HG02938 (cell line): ENCODE data around the gene STAG1.
"Not testable (repeated sequence)": the region's sequence is repeated elsewhere in the genome, so short reads cannot be mapped to it uniquely, and the experiment has no call there.

Source experiments
- ATAC-seq: cut with Tn5 transposase; IDR thresholded peaks from one replicate; pipeline ENCODE4 v1.9.1; 2021; ENCODE audit warnings: mild to moderate bottlenecking, moderate library complexity; ENCODE audit not compliant: unreplicated experiment

Gene STAG1

GRCh38 chr3:136434429-136434828 is 317.7 kb downstream of the STAG1 start:
- no peak for ATAC-seq

- ATAC-seq: no peak
Measured at GRCh38 chr3:136432685-136433084, 319.5 kb downstream of the STAG1 start.

- ATAC-seq: no peak
Measured at GRCh38 chr3:136428167-136428566, 324.0 kb downstream of the STAG1 start.

- no peak for ATAC-seq
Measured at GRCh38 chr3:136427236-136427635, 324.9 kb downstream of the STAG1 start.

GRCh38 chr3:136414476-136414875 is 337.7 kb downstream of the STAG1 start:
- ATAC-seq: no peak

- ATAC-seq: no peak
Measured at GRCh38 chr3:136412307-136412706, 339.9 kb downstream of the STAG1 start.

GRCh38 chr3:136409549-136409948 is 342.6 kb downstream of the STAG1 start:
- no peak for ATAC-seq

GRCh38 chr3:136404056-136404455 is 348.1 kb downstream of the STAG1 start:
- ATAC-seq: no peak

GRCh38 chr3:136396916-136397315 is 355.3 kb downstream of the STAG1 start:
- no peak for ATAC-seq

GRCh38 chr3:136390574-136390973 is 361.6 kb downstream of the STAG1 start:
- no peak for ATAC-seq

- no peak for ATAC-seq
Measured at GRCh38 chr3:136387031-136387430, 365.1 kb downstream of the STAG1 start.

GRCh38 chr3:136385457-136385856 is 366.7 kb downstream of the STAG1 start:
- peak; percentile 98 for ATAC-seq

GRCh38 chr3:136381051-136381450 is 371.1 kb downstream of the STAG1 start:
- ATAC-seq: no peak

GRCh38 chr3:136380530-136380929 is 371.6 kb downstream of the STAG1 start:
- no peak for ATAC-seq

- ATAC-seq: no peak
Measured at GRCh38 chr3:136378011-136378410, 374.2 kb downstream of the STAG1 start.

- ATAC-seq: no peak
Measured at GRCh38 chr3:136377508-136377907, 374.7 kb downstream of the STAG1 start.

- not testable (repeated sequence) for ATAC-seq
Measured at GRCh38 chr3:136375800-136376199, 376.4 kb downstream of the STAG1 start.

- no peak for ATAC-seq
Measured at GRCh38 chr3:136366289-136366688, 385.9 kb downstream of the STAG1 start.

GRCh38 chr3:136353461-136353860 is 398.7 kb downstream of the STAG1 start:
- peak; percentile 86 for ATAC-seq

GRCh38 chr3:136351905-136352304 is 400.3 kb downstream of the STAG1 start:
- ATAC-seq: no peak

- no peak for ATAC-seq
Measured at GRCh38 chr3:136351351-136351750, 400.8 kb downstream of the STAG1 start.

GRCh38 chr3:136350557-136350956 is 401.6 kb downstream of the STAG1 start:
- ATAC-seq: no peak

- ATAC-seq: no peak
Measured at GRCh38 chr3:136350132-136350531, 402.0 kb downstream of the STAG1 start.

- no peak for ATAC-seq
Measured at GRCh38 chr3:136346486-136346885, 405.7 kb downstream of the STAG1 start.
